ENCODE results near the gene IER5.

GRCh38 chr1:181115368-181115684 is 26.8 kb downstream of the IER5 start:
- TF ChIP-seq CTCF (conservative IDR thresholded peaks at IDR 0.05 in 1 of 2, IDR thresholded peaks at IDR 0.05 in 1 of 2; ENCODE audit: low read depth in 1 of 2, low read length in 2 of 2) = no peak
- TF ChIP-seq EZH2 (IDR thresholded peaks at IDR 0.05; ENCODE audit: low read length, missing control alignments) = no peak
